GM10847 (cell line): ENCODE data around the gene CDKAL1.

Experiments used
- POLR2A ChIP-seq: IDR thresholded peaks from 2 replicates; pipeline ENCODE4 v1.6.1; 2011; ENCODE audit not compliant: insufficient read length; ENCODE audit errors: extremely low read depth

Gene CDKAL1

GRCh38 chr6:21158149-21158548, 623.9 kb downstream of the CDKAL1 start:
- no peak for TF ChIP-seq POLR2A

- no peak for TF ChIP-seq POLR2A
These were observed 624.6 kb downstream of the CDKAL1 start for GRCh38 chr6:21158873-21159272.

- TF ChIP-seq POLR2A = no peak
These were observed 625.2 kb downstream of the CDKAL1 start for GRCh38 chr6:21159465-21159864.

- TF ChIP-seq POLR2A = no peak
These were observed 627.5 kb downstream of the CDKAL1 start for GRCh38 chr6:21161707-21162106.

- no peak for TF ChIP-seq POLR2A
These were observed 629.0 kb downstream of the CDKAL1 start for GRCh38 chr6:21163110-21163837.

- TF ChIP-seq POLR2A = no peak
These were observed 629.6 kb downstream of the CDKAL1 start for GRCh38 chr6:21163838-21164180.

- no peak for TF ChIP-seq POLR2A
These were observed 630.6 kb downstream of the CDKAL1 start for GRCh38 chr6:21164768-21165326.

- no peak for TF ChIP-seq POLR2A
These were observed 632.5 kb downstream of the CDKAL1 start for GRCh38 chr6:21166754-21167153.

- no peak for TF ChIP-seq POLR2A
These were observed 633.5 kb downstream of the CDKAL1 start for GRCh38 chr6:21167790-21168189.

GRCh38 chr6:21171801-21172200, 637.5 kb downstream of the CDKAL1 start:
- TF ChIP-seq POLR2A = no peak

GRCh38 chr6:21173031-21173430, 638.8 kb downstream of the CDKAL1 start:
- no peak for TF ChIP-seq POLR2A

GRCh38 chr6:21173678-21174077, 639.4 kb downstream of the CDKAL1 start:
- no peak for TF ChIP-seq POLR2A

GRCh38 chr6:21176197-21176596, 641.9 kb downstream of the CDKAL1 start:
- no peak for TF ChIP-seq POLR2A

GRCh38 chr6:21180155-21180554, 645.9 kb downstream of the CDKAL1 start:
- no peak for TF ChIP-seq POLR2A

GRCh38 chr6:21180800-21181337, 646.6 kb downstream of the CDKAL1 start:
- no peak for TF ChIP-seq POLR2A

GRCh38 chr6:21181866-21182265, 647.6 kb downstream of the CDKAL1 start:
- TF ChIP-seq POLR2A = no peak

- TF ChIP-seq POLR2A = no peak
These were observed 648.3 kb downstream of the CDKAL1 start for GRCh38 chr6:21182589-21182988.
